Skeletal muscle satellite cell (primary cell): ENCODE results near the gene PLEKHA4.

Experiments
- H3K27me3 ChIP-seq: 2 replicates; pipeline ENCODE4 v1.7.0; 2013; ENCODE audit warnings: low read length; ENCODE audit not compliant: control insufficient read depth, insufficient read depth
- H3K36me3 ChIP-seq: 2 replicates; pipeline ENCODE4 v1.7.0; 2013; ENCODE audit warnings: mild to moderate bottlenecking, control low read depth, low read length; ENCODE audit not compliant: insufficient read depth
- H3K4me1 ChIP-seq: 2 replicates; pipeline ENCODE4 v1.7.0; 2013; ENCODE audit warnings: low read length; ENCODE audit not compliant: control insufficient read depth, insufficient read depth
- H3K4me2 ChIP-seq: 2 replicates; pipeline ENCODE4 v1.7.0; 2013; ENCODE audit warnings: mild to moderate bottlenecking, low read length
- H3K4me3 ChIP-seq: 2 replicates; pipeline ENCODE4 v1.7.0; 2013; ENCODE audit warnings: low read length
- H3K9ac ChIP-seq: 2 replicates; pipeline ENCODE4 v1.7.0; 2013; ENCODE audit warnings: mild to moderate bottlenecking, low read depth, low read length, moderate library complexity
- H3K9me3 ChIP-seq: replicated peaks from 2 replicates; pipeline ENCODE4 v1.7.0; 2013; ENCODE audit warnings: mild to moderate bottlenecking, control low read depth, low read length

Gene PLEKHA4

DNA sequence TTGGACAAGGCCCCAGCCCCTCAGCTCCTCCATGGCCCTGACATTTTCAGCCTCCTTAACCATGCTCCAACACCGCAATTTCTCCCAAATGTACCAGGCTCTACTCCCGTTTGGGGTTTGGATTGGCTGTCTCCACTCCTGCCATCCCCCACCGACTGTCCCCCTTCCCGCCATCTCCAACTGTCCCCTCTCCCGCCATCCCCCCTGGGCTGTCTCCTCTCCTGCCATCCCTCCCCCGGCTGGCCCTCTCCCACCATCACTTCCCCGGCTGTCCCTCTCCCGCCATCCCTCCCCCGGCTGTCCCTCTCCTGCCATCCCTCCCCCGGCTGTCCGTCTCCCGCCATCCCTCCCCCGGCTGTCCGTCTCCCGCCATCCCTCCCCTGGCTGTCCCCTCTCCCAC, 63.0 kb downstream of the PLEKHA4 start:
- H3K4me2 ChIP-seq = no peak overlapping the region
- no peaks in the 10 kb centered on the region for H3K9me3 ChIP-seq
- peaks cover 6% of the 10 kb centered on the region for H3K4me1 ChIP-seq
- peaks cover 3% of the 10 kb centered on the region for H3K36me3 ChIP-seq
- H3K4me3 ChIP-seq = no peak overlapping the region
- no peak overlapping the region for H3K9ac ChIP-seq
- no peaks in the 10 kb centered on the region for H3K27me3 ChIP-seq

DNA sequence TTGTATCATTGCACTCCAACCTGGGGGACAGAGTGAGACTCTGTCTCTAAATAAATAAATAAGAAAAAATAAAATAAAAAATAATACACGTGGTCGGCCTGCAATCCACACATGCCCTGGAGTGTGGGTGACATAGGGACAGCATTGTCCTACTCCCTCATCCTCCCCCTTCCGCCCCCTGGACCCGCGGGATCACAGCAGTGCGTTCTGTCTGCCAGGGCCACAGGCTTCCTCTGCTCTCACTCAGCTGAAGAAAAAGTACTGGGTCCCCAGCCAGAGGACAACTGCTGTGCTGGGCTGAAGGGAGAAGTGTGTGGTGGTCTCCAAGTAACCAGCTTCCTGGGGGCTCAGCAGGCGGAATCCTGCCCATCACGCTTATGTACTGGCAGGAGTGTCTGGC, 63.9 kb downstream of the PLEKHA4 start:
- H3K4me2 ChIP-seq = no peak overlapping the region

GRCh38 chr19:48802623-48803022, 65.8 kb downstream of the PLEKHA4 start:
- Histone ChIP-seq H3K9ac (no peak overlapping the region), H3K36me3 (peaks cover 7% of the 10 kb centered on the region), H3K4me3 (no peak overlapping the region), H3K4me2 (no peak overlapping the region), H3K27me3 (no peaks in the 10 kb centered on the region), H3K4me1 (peaks cover 9% of the 10 kb centered on the region), H3K9me3 (no peaks in the 10 kb centered on the region)

More for the DNA sequence above, 63.9 kb downstream of the PLEKHA4 start:
- H3K9me3 ChIP-seq = no peaks in the 10 kb centered on the region
- H3K27me3 ChIP-seq = no peaks in the 10 kb centered on the region
- H3K4me1 ChIP-seq = peaks cover 2% of the 10 kb centered on the region
- no peak overlapping the region for H3K4me3 ChIP-seq
- peaks cover 3% of the 10 kb centered on the region for H3K36me3 ChIP-seq
- H3K9ac ChIP-seq = no peak overlapping the region

GRCh38 chr19:48799358-48800300, 68.8 kb downstream of the PLEKHA4 start:
- Histone ChIP-seq H3K36me3 (peaks cover 4% of the 10 kb centered on the region), H3K9ac (no peak overlapping the region), H3K4me3 (no peak overlapping the region), H3K9me3 (no peaks in the 10 kb centered on the region), H3K4me1 (peaks cover 13% of the 10 kb centered on the region), H3K4me2 (peak overlapping the region; percentile 45), H3K27me3 (no peaks in the 10 kb centered on the region)

GRCh38 chr19:48798937-48799336, 69.5 kb downstream of the PLEKHA4 start:
- no peak overlapping the region for H3K4me3 ChIP-seq
- H3K4me1 ChIP-seq = peaks cover 15% of the 10 kb centered on the region
- H3K4me2 ChIP-seq = peak overlapping the region; percentile 45
- H3K9ac ChIP-seq = no peak overlapping the region
- no peaks in the 10 kb centered on the region for H3K27me3 ChIP-seq
- H3K36me3 ChIP-seq = peaks cover 4% of the 10 kb centered on the region
- no peaks in the 10 kb centered on the region for H3K9me3 ChIP-seq

GRCh38 chr19:48797103-48797502, 71.3 kb downstream of the PLEKHA4 start:
- Histone ChIP-seq H3K9me3 (no peaks in the 10 kb centered on the region), H3K36me3 (peaks cover 4% of the 10 kb centered on the region), H3K4me3 (no peak overlapping the region), H3K9ac (no peak overlapping the region), H3K27me3 (no peaks in the 10 kb centered on the region), H3K4me2 (no peak overlapping the region), H3K4me1 (peaks cover 15% of the 10 kb centered on the region)

- Histone ChIP-seq H3K27me3 (no peaks in the 10 kb centered on the region), H3K4me2 (no peak overlapping the region), H3K4me3 (no peak overlapping the region), H3K9ac (no peak overlapping the region), H3K4me1 (peaks cover 15% of the 10 kb centered on the region), H3K9me3 (no peaks in the 10 kb centered on the region), H3K36me3 (peaks cover 4% of the 10 kb centered on the region)
Measured at GRCh38 chr19:48796298-48797083, 71.9 kb downstream of the PLEKHA4 start.

GRCh38 chr19:48795685-48796070, 72.7 kb downstream of the PLEKHA4 start:
- H3K9me3 ChIP-seq = no peaks in the 10 kb centered on the region
- no peak overlapping the region for H3K4me3 ChIP-seq
- no peaks in the 10 kb centered on the region for H3K27me3 ChIP-seq
- peaks cover 4% of the 10 kb centered on the region for H3K36me3 ChIP-seq
- H3K4me2 ChIP-seq = no peak overlapping the region
- H3K4me1 ChIP-seq = peaks cover 15% of the 10 kb centered on the region
- no peak overlapping the region for H3K9ac ChIP-seq

DNA sequence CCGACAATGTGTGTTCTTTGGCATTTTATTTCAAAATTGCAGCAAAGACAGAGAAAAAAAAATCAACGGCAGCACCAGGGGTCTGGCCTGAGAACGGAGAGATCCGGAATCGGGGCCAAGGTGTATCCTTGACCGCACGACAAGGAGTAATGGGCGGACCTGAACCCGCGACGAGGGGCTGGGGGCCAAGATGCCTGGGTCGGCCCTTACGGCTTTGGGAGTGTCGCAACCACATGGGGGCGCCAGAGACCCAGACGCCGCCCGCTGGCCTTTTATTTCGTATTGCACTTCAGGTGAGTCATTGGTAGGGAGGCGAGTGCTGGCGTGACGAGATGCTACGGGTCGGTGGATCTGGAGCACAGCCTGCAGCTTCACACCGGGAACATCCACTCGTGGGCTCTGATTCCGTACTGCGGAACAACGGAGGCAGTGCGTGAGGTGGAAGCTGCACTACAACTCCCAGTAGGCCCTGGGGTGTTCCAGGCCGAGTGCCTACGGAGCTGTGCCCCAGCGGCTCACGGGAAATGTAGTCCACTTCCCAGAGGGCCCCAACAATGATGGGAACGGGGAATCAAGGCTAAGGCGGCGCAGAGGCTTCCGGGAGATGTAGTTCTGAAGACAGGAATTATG, 73.2 kb downstream of the PLEKHA4 start:
- peak overlapping the region; percentile 83 for H3K9ac ChIP-seq
- H3K4me3 ChIP-seq = peak overlapping the region; percentile 72
- H3K36me3 ChIP-seq = peaks cover 4% of the 10 kb centered on the region
- no peaks in the 10 kb centered on the region for H3K27me3 ChIP-seq
- peaks cover 15% of the 10 kb centered on the region for H3K4me1 ChIP-seq
- H3K9me3 ChIP-seq = no peaks in the 10 kb centered on the region
- H3K4me2 ChIP-seq = peak overlapping the region; percentile 83

DNA sequence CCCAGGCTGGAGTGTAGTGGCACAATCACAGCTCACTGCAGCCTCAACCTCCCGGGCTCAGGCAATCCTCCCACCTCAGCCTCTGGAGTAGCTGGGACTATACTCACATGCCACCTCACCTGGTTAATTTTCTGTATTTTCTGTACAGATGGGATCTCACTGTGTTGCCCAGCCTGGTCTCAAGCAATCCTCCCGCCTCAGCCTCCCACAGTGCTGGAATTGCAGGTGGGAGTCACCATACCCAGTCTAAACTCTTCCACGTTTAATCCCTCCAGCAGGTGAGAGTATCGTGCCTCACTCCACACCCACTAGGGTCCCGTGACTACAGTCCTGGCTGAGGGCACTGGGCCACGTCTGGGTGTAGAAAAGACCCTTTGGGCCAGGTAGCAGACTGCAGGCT, 74.1 kb downstream of the PLEKHA4 start:
- Histone ChIP-seq H3K4me2 (peak overlapping the region; percentile 83), H3K27me3 (no peaks in the 10 kb centered on the region), H3K9me3 (no peaks in the 10 kb centered on the region), H3K4me3 (peak overlapping the region; percentile 72), H3K4me1 (peaks cover 12% of the 10 kb centered on the region), H3K9ac (peak overlapping the region; percentile 83), H3K36me3 (peaks cover 4% of the 10 kb centered on the region)

GRCh38 chr19:48793271-48793670, 75.1 kb downstream of the PLEKHA4 start:
- peaks cover 7% of the 10 kb centered on the region for H3K4me1 ChIP-seq
- no peaks in the 10 kb centered on the region for H3K36me3 ChIP-seq
- H3K9me3 ChIP-seq = no peaks in the 10 kb centered on the region
- H3K27me3 ChIP-seq = no peaks in the 10 kb centered on the region
- no peak overlapping the region for H3K4me3 ChIP-seq
- H3K4me2 ChIP-seq = no peak overlapping the region
- no peak overlapping the region for H3K9ac ChIP-seq
